ENCODE data around the gene CHRNB2. TPM values are rescaled to one million over a fixed set of nuclear protein-coding genes. Genes with fewer than 3 reads are reported as not detected.
A peak's percentile ranks its signal among the peaks of the same experiment; 100 is the strongest.

The CHRNB2 gene
- total RNA-seq, 2 experiments from 2014 or later: not detected

- ChIA-PET CTCF (interaction anchor here (0.5 kb wide), 1 partner anchor 87 kb away, joined by 3 read pairs; no protein-coding TSS in a partner anchor), POLR2A (interaction anchor here (1.1 kb wide), 1 partner anchor 16 kb away, joined by 3 read pairs; no protein-coding TSS in a partner anchor)
- no peaks in the 10 kb centered on the region for H3K9me3 Mint-ChIP-seq
- H3K36me3 Mint-ChIP-seq: peaks cover 14% of the 10 kb centered on the region
- H3K4me3 Mint-ChIP-seq: no peak overlapping the region
- no peak overlapping the region for H3K27ac Mint-ChIP-seq
- intact Hi-C loops (cut with micrococcal nuclease): no loop called here
- H3K4me1 Mint-ChIP-seq (ENCODE audit: low read depth): no peaks in the 10 kb centered on the region
- no peaks in the 10 kb centered on the region for H3K27me3 Mint-ChIP-seq
- DNase-seq: peak; percentile 32
Observed at GRCh38 chr1:154574716-154575115, 7.1 kb downstream of the CHRNB2 start.

- intact Hi-C loops (cut with micrococcal nuclease): no loop called here
- Mint-ChIP-seq H3K9me3 (no peaks in the 10 kb centered on the region), H3K27ac (no peak overlapping the region), H3K4me1 (ENCODE audit: low read depth) (no peaks in the 10 kb centered on the region), H3K4me3 (peak overlapping the region; percentile 14), H3K36me3 (peaks cover 16% of the 10 kb centered on the region), H3K27me3 (no peaks in the 10 kb centered on the region)
- POLR2A ChIA-PET: interaction anchor here (1.0 to 1.1 kb wide), 2 partner anchors 9 to 16 kb away, joined by 3 read pairs; no protein-coding TSS in a partner anchor
- CTCF ChIA-PET: interaction anchor here (0.5 to 1.3 kb wide), 2 partner anchors 15 to 87 kb away, joined by 3 to 4 read pairs; no protein-coding TSS in a partner anchor
- DNase-seq: no peak
Observed at GRCh38 chr1:154575147-154575927, 7.8 kb downstream of the CHRNB2 start.

GRCh38 chr1:154575951-154576566 lies 8.5 kb downstream of the CHRNB2 start:
- CTCF ChIA-PET: interaction anchor here (1.3 kb wide), 1 partner anchor 16 kb away, joined by 4 read pairs; no protein-coding TSS in a partner anchor
- Mint-ChIP-seq H3K9me3 (no peaks in the 10 kb centered on the region), H3K27me3 (no peaks in the 10 kb centered on the region), H3K4me1 (ENCODE audit: low read depth) (no peaks in the 10 kb centered on the region), H3K27ac (no peak overlapping the region), H3K36me3 (peaks cover 24% of the 10 kb centered on the region), H3K4me3 (peak overlapping the region; percentile 14)
- POLR2A ChIA-PET: interaction anchor here (1.0 kb wide), 1 partner anchor 10 kb away, joined by 3 read pairs; no protein-coding TSS in a partner anchor
- intact Hi-C loops (cut with micrococcal nuclease): no loop called here
- DNase-seq: no peak

GRCh38 chr1:154577346-154578057 lies 9.9 kb downstream of the CHRNB2 start:
- peaks cover 34% of the 10 kb centered on the region for H3K36me3 Mint-ChIP-seq
- POLR2A ChIA-PET: no interaction called here
- no peak overlapping the region for H3K4me3 Mint-ChIP-seq
- CTCF ChIA-PET: interaction anchor here (2.0 kb wide), 1 partner anchor 18 kb away, joined by 6 read pairs; no protein-coding TSS in a partner anchor
- no peaks in the 10 kb centered on the region for H3K4me1 Mint-ChIP-seq (ENCODE audit: low read depth)
- H3K27ac Mint-ChIP-seq: no peak overlapping the region
- DNase-seq: no peak
- no peaks in the 10 kb centered on the region for H3K27me3 Mint-ChIP-seq
- H3K9me3 Mint-ChIP-seq: no peaks in the 10 kb centered on the region
- intact Hi-C loops (cut with micrococcal nuclease): no loop called here

GRCh38 chr1:154578058-154578418 lies 10.5 kb downstream of the CHRNB2 start:
- POLR2A ChIA-PET: no interaction called here
- intact Hi-C loops (cut with micrococcal nuclease): no loop called here
- H3K27me3 Mint-ChIP-seq: no peaks in the 10 kb centered on the region
- no peak for DNase-seq
- CTCF ChIA-PET: interaction anchor here (2.0 kb wide), 1 partner anchor 18 kb away, joined by 6 read pairs; no protein-coding TSS in a partner anchor
- no peaks in the 10 kb centered on the region for H3K9me3 Mint-ChIP-seq
- H3K4me1 Mint-ChIP-seq (ENCODE audit: low read depth): no peaks in the 10 kb centered on the region
- H3K36me3 Mint-ChIP-seq: peaks cover 34% of the 10 kb centered on the region
- H3K27ac Mint-ChIP-seq: no peak overlapping the region
- H3K4me3 Mint-ChIP-seq: no peak overlapping the region

- POLR2A ChIA-PET: no interaction called here
- intact Hi-C loops (cut with micrococcal nuclease): no loop called here
- Mint-ChIP-seq H3K27me3 (no peaks in the 10 kb centered on the region), H3K9me3 (no peaks in the 10 kb centered on the region), H3K4me1 (ENCODE audit: low read depth) (no peaks in the 10 kb centered on the region), H3K4me3 (no peak overlapping the region), H3K36me3 (peaks cover 46% of the 10 kb centered on the region), H3K27ac (no peak overlapping the region)
- CTCF ChIA-PET: interaction anchor here (1.0 to 1.7 kb wide), 2 partner anchors 98 to 299 kb away, joined by 3 to 5 read pairs; no protein-coding TSS in a partner anchor
- DNase-seq: no peak
Observed at GRCh38 chr1:154579374-154579773, 11.8 kb downstream of the CHRNB2 start.

GRCh38 chr1:154581766-154582165 lies 14.2 kb downstream of the CHRNB2 start:
- intact Hi-C loops (cut with micrococcal nuclease): no loop called here
- H3K4me1 Mint-ChIP-seq (ENCODE audit: low read depth): peaks cover 3% of the 10 kb centered on the region
- H3K9me3 Mint-ChIP-seq: no peaks in the 10 kb centered on the region
- no peak overlapping the region for H3K4me3 Mint-ChIP-seq
- no peaks in the 10 kb centered on the region for H3K27me3 Mint-ChIP-seq
- POLR2A ChIA-PET: no interaction called here
- CTCF ChIA-PET: no interaction called here
- no peak for DNase-seq
- H3K36me3 Mint-ChIP-seq: peaks cover 67% of the 10 kb centered on the region
- H3K27ac Mint-ChIP-seq: no peak overlapping the region

GRCh38 chr1:154582885-154583284 lies 15.3 kb downstream of the CHRNB2 start:
- Mint-ChIP-seq H3K27me3 (no peaks in the 10 kb centered on the region), H3K36me3 (peaks cover 77% of the 10 kb centered on the region), H3K4me1 (ENCODE audit: low read depth) (peaks cover 3% of the 10 kb centered on the region), H3K9me3 (no peaks in the 10 kb centered on the region), H3K27ac (no peak overlapping the region), H3K4me3 (no peak overlapping the region)
- DNase-seq: no peak
- intact Hi-C loops (cut with micrococcal nuclease): no loop called here
- ChIA-PET CTCF (no interaction called here), POLR2A (no interaction called here)

GRCh38 chr1:154583773-154584172 lies 16.2 kb downstream of the CHRNB2 start:
- no peak for DNase-seq
- POLR2A ChIA-PET: no interaction called here
- no peaks in the 10 kb centered on the region for H3K27me3 Mint-ChIP-seq
- intact Hi-C loops (cut with micrococcal nuclease): no loop called here
- peaks cover 4% of the 10 kb centered on the region for H3K4me1 Mint-ChIP-seq (ENCODE audit: low read depth)
- no peak overlapping the region for H3K4me3 Mint-ChIP-seq
- H3K36me3 Mint-ChIP-seq: peaks cover 82% of the 10 kb centered on the region
- no peak overlapping the region for H3K27ac Mint-ChIP-seq
- H3K9me3 Mint-ChIP-seq: no peaks in the 10 kb centered on the region
- CTCF ChIA-PET: no interaction called here

- Mint-ChIP-seq H3K27ac (peak overlapping the region; percentile 43), H3K27me3 (no peaks in the 10 kb centered on the region), H3K9me3 (no peaks in the 10 kb centered on the region), H3K36me3 (peaks cover 81% of the 10 kb centered on the region), H3K4me1 (ENCODE audit: low read depth) (peaks cover 5% of the 10 kb centered on the region), H3K4me3 (no peak overlapping the region)
- ChIA-PET POLR2A (no interaction called here), CTCF (no interaction called here)
- intact Hi-C loops (cut with micrococcal nuclease): no loop called here
- DNase-seq: no peak
Observed at GRCh38 chr1:154584267-154584994, 16.9 kb downstream of the CHRNB2 start.

- CTCF ChIA-PET: no interaction called here
- H3K36me3 Mint-ChIP-seq: peaks cover 82% of the 10 kb centered on the region
Observed at GRCh38 chr1:154586231-154586630, 18.7 kb downstream of the CHRNB2 start.

GRCh38 chr1:154586641-154587040 lies 19.1 kb downstream of the CHRNB2 start:
- intact Hi-C loops (cut with micrococcal nuclease): no loop called here
- H3K36me3 Mint-ChIP-seq: peaks cover 84% of the 10 kb centered on the region
- no peak overlapping the region for H3K27ac Mint-ChIP-seq

More at GRCh38 chr1:154586231-154586630, 18.7 kb downstream of the CHRNB2 start:
- Mint-ChIP-seq H3K4me3 (no peak overlapping the region), H3K27me3 (no peaks in the 10 kb centered on the region), H3K27ac (no peak overlapping the region), H3K4me1 (ENCODE audit: low read depth) (peaks cover 8% of the 10 kb centered on the region), H3K9me3 (no peaks in the 10 kb centered on the region)
- no peak for DNase-seq
- POLR2A ChIA-PET: no interaction called here
- intact Hi-C loops (cut with micrococcal nuclease): no loop called here

More at GRCh38 chr1:154586641-154587040, 19.1 kb downstream of the CHRNB2 start:
- DNase-seq: no peak
- CTCF ChIA-PET: no interaction called here
- Mint-ChIP-seq H3K9me3 (no peaks in the 10 kb centered on the region), H3K4me3 (no peak overlapping the region), H3K27me3 (no peaks in the 10 kb centered on the region), H3K4me1 (ENCODE audit: low read depth) (peaks cover 8% of the 10 kb centered on the region)
- POLR2A ChIA-PET: no interaction called here

Measured in activated CD4-positive, alpha-beta memory T cell treated with anti-CD3 and anti-CD28 coated beads for 36 hours (primary cell).